A549 (cell line): ENCODE data around the gene ATP8B4. TPM values are rescaled to one million over a fixed set of nuclear protein-coding genes. Genes with fewer than 3 reads are reported as not detected.

Experiments
- ATAC-seq, 2 experiments: fragments of 200-7000 bp in 1 of 2; fragments of >200 bp in 1 of 2; cut with Nextera tagmentation in 1 of 2; cut with Tn5 transposase in 1 of 2; 3 replicates each; pipeline versions ENCODE4 v1.8.0 to v1.9.1; 2018 to 2020; ENCODE audit warnings: mild to moderate bottlenecking in 1 of 2, moderate library complexity in 1 of 2
- CTCF ChIA-PET: fragments of 300-600 bp; sonication (Branson Sonifier 250); formaldehyde crosslinking; extraction: SDS; loops from one replicate; lab custom pipeline; 2021; ENCODE audit warnings: antibody characterized with exemption, inconsistent platforms; lab: Yijun Ruan, JAX
- POLR2A ChIA-PET: fragments of 350-600 bp; formaldehyde crosslinking; extraction: SDS; loops from one replicate; lab custom pipeline; 2021; ENCODE audit warnings: antibody characterized with exemption, inconsistent platforms; lab: Yijun Ruan, JAX
- DNase-seq, 2 experiments: peaks; one replicate each; pipeline versions ENCODE4 v3.0.0 to v3.0.0-alpha.2; 2011 to 2016; ENCODE audit warnings: low read depth in 1 of 2, low spot score in 1 of 2
- FAIRE-seq: peaks from 2 replicates; lab custom pipeline; 2011; peaks lifted over from hg19 to GRCh38; lab: Jason Lieb, UNC
- H3K27ac ChIP-seq, 2 experiments: fragments of >200 bp; sonication (Bioruptor Twin); formaldehyde crosslinking; 3 replicates each; pipeline ENCODE4 v1.5.1; 2016 to 2017
- H3K4me1 ChIP-seq: fragments of >200 bp; sonication (Bioruptor Twin); formaldehyde crosslinking; 3 replicates; pipeline ENCODE4 v1.6.1; 2016
- H3K4me2 ChIP-seq: fragments of >200 bp; sonication (Bioruptor Twin); formaldehyde crosslinking; 3 replicates; pipeline ENCODE4 v1.6.1; 2016
- H3K4me3 ChIP-seq: fragments of >200 bp; sonication (Bioruptor Twin); formaldehyde crosslinking; 3 replicates; pipeline ENCODE4 v1.5.1; 2016
- H3K9me3 ChIP-seq: fragments of >200 bp; sonication (Bioruptor Twin); formaldehyde crosslinking; 3 replicates; pipeline ENCODE4 v1.6.1; 2016
- BHLHE40 ChIP-seq: IDR thresholded peaks from 2 replicates; pipeline ENCODE4 v1.6.1; 2012; ENCODE audit warnings: low read depth, low read length, inconsistent platforms
- CBX2 ChIP-seq: fragments of 200-600 bp; sonication (generic); IDR thresholded peaks from 2 replicates; pipeline ENCODE4 v1.6.1; 2016; ENCODE audit warnings: low read depth, mild to moderate bottlenecking, borderline replicate concordance
- CBX8 ChIP-seq: fragments of 200-600 bp; sonication (generic); IDR thresholded peaks from 2 replicates; pipeline ENCODE4 v1.6.1; 2016
- EHF ChIP-seq: fragments of 250-450 bp; sonication (Bioruptor Pico); IDR thresholded peaks from 2 replicates; pipeline ENCODE4 v1.5.0; 2020; ENCODE audit warnings: mild to moderate bottlenecking
- EHMT2 ChIP-seq: fragments of 200-600 bp; sonication (generic); IDR thresholded peaks from 2 replicates; pipeline ENCODE4 v1.6.1; 2016; ENCODE audit warnings: antibody characterized with exemption, low read depth, mild to moderate bottlenecking, moderate library complexity
- ESRRA ChIP-seq: fragments of 150-350 bp; IDR thresholded peaks from 2 replicates; pipeline ENCODE4 v1.6.1; 2014; ENCODE audit warnings: mild to moderate bottlenecking, low read length, borderline replicate concordance
- HDAC2 ChIP-seq: fragments of 200-600 bp; sonication (generic); IDR thresholded peaks from 2 replicates; pipeline ENCODE4 v1.6.1; 2016
- JUN ChIP-seq, 2 experiments: fragments of >200 bp; sonication (Bioruptor Twin); formaldehyde crosslinking; IDR thresholded peaks; 2 replicates in 1 of 2; 3 replicates in 1 of 2; pipeline ENCODE4 v1.6.1; 2016 to 2017
- KDM1A ChIP-seq: fragments of 200-600 bp; sonication (generic); IDR thresholded peaks from 2 replicates; pipeline ENCODE4 v1.6.1; 2016; ENCODE audit warnings: low read depth, mild to moderate bottlenecking
- MYC ChIP-seq: IDR thresholded peaks from 2 replicates; pipeline ENCODE4 v1.6.1; 2012; ENCODE audit warnings: mild to moderate bottlenecking, inconsistent platforms, low read length, improper control_type of control experiment, borderline replicate concordance
- NFE2L2 ChIP-seq: fragments of 150-350 bp; conservative IDR thresholded peaks from 2 replicates; pipeline ENCODE4 v1.6.1; 2014; ENCODE audit warnings: low read length
- PHF8 ChIP-seq: fragments of 200-600 bp; sonication (generic); IDR thresholded peaks from 2 replicates; pipeline ENCODE4 v1.6.1; 2016; ENCODE audit warnings: low read depth, mild to moderate bottlenecking, antibody characterized with exemption, moderate library complexity, borderline replicate concordance
- RARB ChIP-seq: fragments of 250-450 bp; sonication (Bioruptor Pico); IDR thresholded peaks from 2 replicates; pipeline ENCODE4 v1.8.0; 2021; ENCODE audit warnings: mild to moderate bottlenecking, moderate library complexity
- RCOR1 ChIP-seq: fragments of 150-350 bp; IDR thresholded peaks from 2 replicates; pipeline ENCODE4 v1.6.1; 2014; ENCODE audit warnings: antibody characterized with exemption, low read length, low read depth
- SREBF2 ChIP-seq: fragments of 450-650 bp; IDR thresholded peaks from 2 replicates; pipeline ENCODE4 v1.6.1; 2014; ENCODE audit warnings: mild to moderate bottlenecking, moderate library complexity
- TFCP2L1 ChIP-seq: fragments of 250-450 bp; sonication (Bioruptor Pico); IDR thresholded peaks from 2 replicates; pipeline ENCODE4 v1.5.0; 2021; ENCODE audit warnings: mild to moderate bottlenecking
- USF2 ChIP-seq: fragments of 450-650 bp; IDR thresholded peaks from 2 replicates; pipeline ENCODE4 v1.6.1; 2014; ENCODE audit warnings: antibody characterized with exemption
- ZSCAN20 ChIP-seq: fragments of 250-450 bp; sonication (Bioruptor Pico); IDR thresholded peaks from 2 replicates; pipeline ENCODE4 v1.8.0; 2022; ENCODE audit warnings: mild to moderate bottlenecking, moderate library complexity
- WGBS: methylation state at CpG from one replicate; pipeline ENCODE4 v1.1.6; 2017; ENCODE audit errors: missing lambda C conversion rate; 5-methylcytosine and 5-hydroxymethylcytosine counted together
- polyA plus RNA-seq, 4 experiments: library from polyadenylated mRNA; depleted of rRNA in 3 of 4; stranded (reverse); fragments of >200 nt; fragmentation: RNase III in 1 of 4; extraction: RNeasy Plus Mini Kit Qiagen cat#74134 plus additional on column Dnase treatment in 1 of 4; gene quantifications; 2 replicates in 3 of 4; 3 replicates in 1 of 4; pipeline ENCODE4 v1.2.3, GENCODE V29; 2011 to 2017
- TF ChIP-seq, protein P1 (sequence below): IDR thresholded peaks from 2 replicates; pipeline ENCODE4 v1.6.1; 2012; ENCODE audit warnings: low read depth, borderline replicate concordance
- TF ChIP-seq, protein P2 (sequence below): fragments of 250-450 bp; sonication (Bioruptor Pico); IDR thresholded peaks from 2 replicates; pipeline ENCODE4 v1.5.0; 2021; ENCODE audit warnings: mild to moderate bottlenecking, moderate library complexity, borderline replicate concordance
- TF ChIP-seq, protein P3 (sequence below): fragments of 150-350 bp; IDR thresholded peaks from 2 replicates; pipeline ENCODE4 v1.6.1; 2014; ENCODE audit warnings: low read depth, mild to moderate bottlenecking, low read length
- TF ChIP-seq, protein P4 (sequence below): IDR thresholded peaks from 2 replicates; pipeline ENCODE4 v1.6.1; 2012

Gene ATP8B4
- polyA plus RNA-seq, 2 of the 4 experiments (the other 2 are of a cell fraction), result 0.88 to 1.7 TPM

DNA sequence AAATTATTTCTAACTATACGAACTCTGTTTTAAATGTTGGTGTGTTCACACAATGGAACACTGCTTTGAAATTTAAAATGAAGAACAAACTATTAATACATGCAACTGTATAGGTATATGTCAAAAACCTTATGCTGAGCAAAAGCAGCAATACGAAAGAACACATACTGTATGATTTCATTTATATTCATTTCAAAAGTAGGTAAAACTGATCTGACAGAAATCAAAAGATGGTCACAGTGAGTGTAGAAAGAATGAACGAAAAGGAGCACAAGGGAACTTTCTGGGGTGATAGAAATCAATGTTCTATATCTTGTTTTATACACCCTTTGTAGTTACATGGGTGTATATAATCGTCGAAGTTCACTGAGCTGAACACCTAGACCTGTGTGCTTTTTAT lies 12.6 kb downstream of the ATP8B4 start:
- no peak for DNase-seq
- TF ChIP-seq ESRRA, result no peak
- no peak for TF ChIP-seq MYC
- TF ChIP-seq, protein P1, sequence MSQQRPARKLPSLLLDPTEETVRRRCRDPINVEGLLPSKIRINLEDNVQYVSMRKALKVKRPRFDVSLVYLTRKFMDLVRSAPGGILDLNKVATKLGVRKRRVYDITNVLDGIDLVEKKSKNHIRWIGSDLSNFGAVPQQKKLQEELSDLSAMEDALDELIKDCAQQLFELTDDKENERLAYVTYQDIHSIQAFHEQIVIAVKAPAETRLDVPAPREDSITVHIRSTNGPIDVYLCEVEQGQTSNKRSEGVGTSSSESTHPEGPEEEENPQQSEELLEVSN, result no peak
- no peak for TF ChIP-seq RARB (CRISPR knock-in tag)
- TF ChIP-seq, all 56 proteins: peak for 0
- CTCF ChIA-PET, result no interaction called here
- ATAC-seq (no peak), FAIRE-seq (no peak)
- H3K4me2 ChIP-seq, result no peak overlapping the region
- no peak overlapping the region for H3K4me3 ChIP-seq
- 60% methylated on average over 5 of the region's 5 CpGs for WGBS
- H3K4me1 ChIP-seq, result 0 out of 3 replicates have a peak, but pooled peaks cover 2% of the 10 kb centered on the region
- H3K27ac ChIP-seq, result no peak overlapping the region
- POLR2A ChIA-PET, result no interaction called here
- no peaks in the 10 kb centered on the region for H3K9me3 ChIP-seq

GRCh38 chr15:50100486-50100885 lies 18.5 kb downstream of the ATP8B4 start:
- POLR2A ChIA-PET, result no interaction called here
- TF ChIP-seq CBX2 (no peak), USF2 (no peak), KDM1A (no peak), CBX8 (no peak), RCOR1 (no peak)
- TF ChIP-seq, protein P2, sequence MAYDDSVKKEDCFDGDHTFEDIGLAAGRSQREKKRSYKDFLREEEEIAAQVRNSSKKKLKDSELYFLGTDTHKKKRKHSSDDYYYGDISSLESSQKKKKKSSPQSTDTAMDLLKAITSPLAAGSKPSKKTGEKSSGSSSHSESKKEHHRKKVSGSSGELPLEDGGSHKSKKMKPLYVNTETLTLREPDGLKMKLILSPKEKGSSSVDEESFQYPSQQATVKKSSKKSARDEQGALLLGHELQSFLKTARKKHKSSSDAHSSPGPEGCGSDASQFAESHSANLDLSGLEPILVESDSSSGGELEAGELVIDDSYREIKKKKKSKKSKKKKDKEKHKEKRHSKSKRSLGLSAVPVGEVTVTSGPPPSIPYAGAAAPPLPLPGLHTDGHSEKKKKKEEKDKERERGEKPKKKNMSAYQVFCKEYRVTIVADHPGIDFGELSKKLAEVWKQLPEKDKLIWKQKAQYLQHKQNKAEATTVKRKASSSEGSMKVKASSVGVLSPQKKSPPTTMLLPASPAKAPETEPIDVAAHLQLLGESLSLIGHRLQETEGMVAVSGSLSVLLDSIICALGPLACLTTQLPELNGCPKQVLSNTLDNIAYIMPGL (CRISPR knock-in tag), result no peak
- WGBS, result 82% methylated on average over 1 of the region's 1 CpG

DNA sequence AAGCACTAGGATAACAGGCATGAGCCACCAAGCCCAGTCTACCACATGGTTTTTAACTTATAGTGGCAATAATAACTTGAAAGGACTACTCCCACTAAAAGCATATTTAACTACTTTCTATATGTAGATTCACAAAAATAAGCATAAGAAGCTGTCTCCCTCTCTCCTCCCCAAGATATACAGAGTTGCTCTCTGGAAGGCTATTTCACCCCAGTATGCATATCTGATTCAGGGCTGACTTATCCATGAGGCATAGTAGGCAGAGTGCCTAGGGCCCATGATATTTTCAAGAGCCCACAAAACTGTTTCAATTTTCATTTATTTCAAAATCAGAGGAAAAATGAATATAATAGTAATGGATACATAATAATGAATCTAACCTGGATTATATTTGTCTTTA lies 20.5 kb downstream of the ATP8B4 start:
- no peak for TF ChIP-seq ZSCAN20 (CRISPR knock-in tag)
- TF ChIP-seq CBX8, result no peak
- no peak for TF ChIP-seq JUN (IDR thresholded peaks at IDR 0.05)
- no peak for TF ChIP-seq RCOR1
- no peak for TF ChIP-seq PHF8
- TF ChIP-seq TFCP2L1 (CRISPR knock-in tag), result no peak
- no peak for TF ChIP-seq EHF (CRISPR knock-in tag)
- no peak for TF ChIP-seq BHLHE40
- TF ChIP-seq, protein P3, sequence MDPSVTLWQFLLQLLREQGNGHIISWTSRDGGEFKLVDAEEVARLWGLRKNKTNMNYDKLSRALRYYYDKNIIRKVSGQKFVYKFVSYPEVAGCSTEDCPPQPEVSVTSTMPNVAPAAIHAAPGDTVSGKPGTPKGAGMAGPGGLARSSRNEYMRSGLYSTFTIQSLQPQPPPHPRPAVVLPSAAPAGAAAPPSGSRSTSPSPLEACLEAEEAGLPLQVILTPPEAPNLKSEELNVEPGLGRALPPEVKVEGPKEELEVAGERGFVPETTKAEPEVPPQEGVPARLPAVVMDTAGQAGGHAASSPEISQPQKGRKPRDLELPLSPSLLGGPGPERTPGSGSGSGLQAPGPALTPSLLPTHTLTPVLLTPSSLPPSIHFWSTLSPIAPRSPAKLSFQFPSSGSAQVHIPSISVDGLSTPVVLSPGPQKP, result no peak
- TF ChIP-seq EHMT2, result no peak
- TF ChIP-seq, protein P4, sequence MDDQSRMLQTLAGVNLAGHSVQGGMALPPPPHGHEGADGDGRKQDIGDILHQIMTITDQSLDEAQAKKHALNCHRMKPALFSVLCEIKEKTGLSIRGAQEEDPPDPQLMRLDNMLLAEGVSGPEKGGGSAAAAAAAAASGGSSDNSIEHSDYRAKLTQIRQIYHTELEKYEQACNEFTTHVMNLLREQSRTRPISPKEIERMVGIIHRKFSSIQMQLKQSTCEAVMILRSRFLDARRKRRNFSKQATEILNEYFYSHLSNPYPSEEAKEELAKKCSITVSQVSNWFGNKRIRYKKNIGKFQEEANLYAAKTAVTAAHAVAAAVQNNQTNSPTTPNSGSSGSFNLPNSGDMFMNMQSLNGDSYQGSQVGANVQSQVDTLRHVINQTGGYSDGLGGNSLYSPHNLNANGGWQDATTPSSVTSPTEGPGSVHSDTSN, result no peak
- no peak for TF ChIP-seq HDAC2
- TF ChIP-seq NFE2L2, result no peak
- TF ChIP-seq SREBF2, result no peak
- CTCF ChIA-PET, result interaction anchor here (0.7 to 0.9 kb wide), 2 partner anchors 24 to 1273 kb away, joined by 3 to 4 read pairs; no protein-coding TSS in a partner anchor

More at GRCh38 chr15:50100486-50100885, 18.5 kb downstream of the ATP8B4 start:
- no peak overlapping the region for H3K27ac ChIP-seq
- H3K4me1 ChIP-seq, result no peaks in the 10 kb centered on the region
- FAIRE-seq (peak; percentile 86), ATAC-seq (no peak), DNase-seq (no peak)
- CTCF ChIA-PET, result no interaction called here
- no peak overlapping the region for H3K4me3 ChIP-seq
- H3K4me2 ChIP-seq, result no peak overlapping the region
- no peaks in the 10 kb centered on the region for H3K9me3 ChIP-seq

More for the DNA sequence above, 20.5 kb downstream of the ATP8B4 start:
- POLR2A ChIA-PET, result no interaction called here
- no peaks in the 10 kb centered on the region for H3K9me3 ChIP-seq
- H3K4me3 ChIP-seq, result no peak overlapping the region
- no peaks in the 10 kb centered on the region for H3K4me1 ChIP-seq
- H3K4me2 ChIP-seq, result no peak overlapping the region
- DNase-seq (no peak), FAIRE-seq (no peak), ATAC-seq (no peak)
- H3K27ac ChIP-seq, result no peak overlapping the region
